K562 (cell line): ENCODE data around the gene LINGO3. TPM values are rescaled to one million over a fixed set of nuclear protein-coding genes. Genes with fewer than 3 reads are reported as not detected.

Experiments used
- ATAC-seq: fragments of 200-7000 bp; cut with Tn5 transposase; 3 replicates; pipeline ENCODE4 v1.9.1; 2020; ENCODE audit warnings: moderate library complexity
- BruUV-seq: library from RNA; stranded (reverse); fragments of 400-500 nt; replicated peaks from 2 replicates; lab custom pipeline; 2021; lab: Mats Ljungman, UMichigan
- CTCF ChIA-PET: fragments of 300-600 bp; formaldehyde crosslinking; extraction: SDS; loops from one replicate; lab custom pipeline; 2021; ENCODE audit warnings: low intra/inter-chr PET ratio; lab: Yijun Ruan, JAX
- POLR2A ChIA-PET: fragments of 300-600, 350-650 bp; sonication (Branson Sonifier 250); formaldehyde crosslinking; extraction: SDS; loops from one replicate; lab custom pipeline; 2021; ENCODE audit warnings: antibody characterized with exemption, inconsistent platforms; lab: Yijun Ruan, JAX
- DNase-seq, 4 experiments: peaks; one replicate each; pipeline versions ENCODE4 v3.0.0 to v3.0.0-alpha.2; 2011 to 2018; ENCODE audit warnings: low spot score in 3 of 4, mixed read lengths in 3 of 4; ENCODE audit errors: extremely low read depth in 1 of 4
- FAIRE-seq: peaks from 2 replicates; lab custom pipeline; 2011; peaks lifted over from hg19 to GRCh38; lab: Jason Lieb, UNC
- H2AFZ ChIP-seq: 2 replicates; pipeline ENCODE4 v1.6.0; 2011; ENCODE audit warnings: low read depth, low read length, control low read depth, inconsistent platforms
- H3K27ac ChIP-seq: fragments of 200-600 bp; 3 replicates; pipeline ENCODE4 v1.8.0; 2011; ENCODE audit warnings: low read depth, mild to moderate bottlenecking, control low read depth, inconsistent platforms, low read length, moderate library complexity, mixed read lengths; ENCODE audit errors: extremely low read depth
- H3K27me3 ChIP-seq, 2 experiments: fragments of 300-600 bp in 1 of 2; 2 replicates in 1 of 2; 3 replicates in 1 of 2; pipeline versions ENCODE4 v1.6.0 to v1.8.0; 2011; ENCODE audit warnings: inconsistent platforms in 2 of 2, low read length in 2 of 2, mild to moderate bottlenecking in 1 of 2, mixed read lengths in 1 of 2, moderate library complexity in 1 of 2; ENCODE audit not compliant: control insufficient read depth in 2 of 2, insufficient read depth in 2 of 2
- H3K36me3 ChIP-seq: fragments of 300-600 bp; 3 replicates; pipeline ENCODE4 v1.8.0; 2011; ENCODE audit warnings: mild to moderate bottlenecking, low read length, inconsistent platforms; ENCODE audit not compliant: control insufficient read depth, insufficient read depth
- H3K4me1 ChIP-seq, 2 experiments: fragments of 200-600 bp in 1 of 2; replicated peaks in 1 of 2; 2 replicates in 1 of 2; 3 replicates in 1 of 2; pipeline versions ENCODE4 v1.5.1 to v1.8.0; 2011; ENCODE audit warnings: inconsistent platforms in 2 of 2, low read length in 2 of 2, mild to moderate bottlenecking in 1 of 2, mixed read lengths in 1 of 2, moderate library complexity in 1 of 2; ENCODE audit not compliant: control insufficient read depth in 2 of 2, insufficient read depth in 2 of 2
- H3K4me2 ChIP-seq: 2 replicates; pipeline ENCODE4 v1.6.1; 2011; ENCODE audit warnings: low read length, control low read depth, inconsistent platforms, mixed read lengths; ENCODE audit not compliant: insufficient read depth
- H3K4me3 ChIP-seq: fragments of 200-600 bp; sonication (generic), shearing (Covaris generic); 2 replicates; pipeline ENCODE4 v1.5.1; 2016; ENCODE audit warnings: control low read depth, inconsistent platforms
- H3K79me2 ChIP-seq: fragments of 200-600 bp; 3 replicates; pipeline ENCODE4 v1.8.0; 2011; ENCODE audit warnings: low read length, inconsistent platforms; ENCODE audit not compliant: control insufficient read depth, insufficient read depth
- H3K9ac ChIP-seq, 2 experiments: 2 replicates each; pipeline versions ENCODE4 v1.6.0 to v1.6.1; 2011; ENCODE audit warnings: low read depth in 2 of 2, low read length in 2 of 2, control low read depth in 1 of 2, inconsistent platforms in 1 of 2, mild to moderate bottlenecking in 1 of 2, mixed read lengths in 1 of 2; ENCODE audit not compliant: insufficient read depth in 1 of 2
- H3K9me1 ChIP-seq: one replicate; pipeline ENCODE4 v1.6.0; 2011; ENCODE audit warnings: inconsistent platforms, mild to moderate bottlenecking, low read length, moderate library complexity; ENCODE audit not compliant: control insufficient read depth, insufficient read depth
- H3K9me3 ChIP-seq: replicated peaks from 2 replicates; pipeline ENCODE4 v1.5.1; 2011; ENCODE audit warnings: low read depth, low read length, inconsistent platforms; ENCODE audit not compliant: control insufficient read depth, insufficient read depth
- H4K20me1 ChIP-seq: replicated peaks from 2 replicates; pipeline ENCODE4 v1.6.1; 2011; ENCODE audit warnings: low read length, inconsistent platforms, mixed read lengths; ENCODE audit not compliant: control insufficient read depth, insufficient read depth
- ASH1L ChIP-seq: fragments of 450-650 bp; IDR thresholded peaks from 2 replicates; pipeline ENCODE4 v1.6.1; 2018; ENCODE audit warnings: borderline replicate concordance, mild to moderate bottlenecking, low read depth; ENCODE audit not compliant: partially characterized antibody
- CBX8 ChIP-seq: fragments of 200-600 bp; sonication (generic); IDR thresholded peaks from 2 replicates; pipeline ENCODE4 v1.6.1; 2012; ENCODE audit warnings: borderline replicate concordance, mixed run types, low read depth, mild to moderate bottlenecking, moderate library complexity, mixed read lengths, low read length, control low read depth, inconsistent platforms; ENCODE audit not compliant: poor library complexity, severe bottlenecking; ENCODE audit errors: extremely low read depth
- GATAD2B ChIP-seq: fragments of 450-650 bp; IDR thresholded peaks from 2 replicates; pipeline ENCODE4 v1.6.1; 2017; ENCODE audit warnings: mild to moderate bottlenecking, borderline replicate concordance
- LARP7 ChIP-seq: fragments of 450-650 bp; IDR thresholded peaks from 2 replicates; pipeline ENCODE4 v1.6.1; 2016
- MBD2 ChIP-seq: sonication (generic); IDR thresholded peaks from 2 replicates; pipeline ENCODE4 v1.6.1; 2016; ENCODE audit warnings: low read depth, borderline replicate concordance
- RBFOX2 ChIP-seq: fragments of 200-400 bp; formaldehyde crosslinking; IDR thresholded peaks from 2 replicates; pipeline ENCODE4 v1.6.1; 2017; ENCODE audit warnings: low read depth, mild to moderate bottlenecking, low read length, moderate library complexity
- SIN3B ChIP-seq: fragments of 450-650 bp; IDR thresholded peaks from 2 replicates; pipeline ENCODE4 v1.6.1; 2017; ENCODE audit warnings: low read depth, mild to moderate bottlenecking, moderate library complexity
- SP1 ChIP-seq: sonication (generic); formaldehyde crosslinking; IDR thresholded peaks from 2 replicates; pipeline ENCODE4 v1.8.1; 2022; ENCODE audit warnings: mild to moderate bottlenecking, missing genetic modification reagents
- TEAD1 ChIP-seq, 2 experiments: fragments of 450-650 bp in 1 of 2; sonication (generic) in 1 of 2; formaldehyde crosslinking; IDR thresholded peaks; 2 replicates each; pipeline versions ENCODE4 v1.4.0 to v1.8.0; 2020 to 2022; ENCODE audit warnings: mild to moderate bottlenecking in 2 of 2, missing genetic modification reagents in 1 of 2
- TEAD4 ChIP-seq, 2 experiments: sonication (generic) in 1 of 2; formaldehyde crosslinking in 1 of 2; IDR thresholded peaks; 2 replicates each; pipeline versions ENCODE4 v1.6.1 to v1.8.0; 2012 to 2022; ENCODE audit warnings: borderline replicate concordance in 1 of 2, inconsistent platforms in 1 of 2, low read length in 1 of 2, mild to moderate bottlenecking in 1 of 2, missing genetic modification reagents in 1 of 2
- ZFX ChIP-seq: sonication (generic); formaldehyde crosslinking; IDR thresholded peaks from 2 replicates; pipeline ENCODE4 v1.8.0; 2022; ENCODE audit warnings: mild to moderate bottlenecking, missing genetic modification reagents, moderate library complexity
- WGBS: fragments of 100-300 bp; shearing (Covaris generic); methylation state at CpG from one replicate; pipeline ENCODE4 v1.1.6; 2016; ENCODE audit warnings: low coverage, mixed read lengths; ENCODE audit not compliant: insufficient coverage; ENCODE audit errors: missing lambda C conversion rate; 5-methylcytosine and 5-hydroxymethylcytosine counted together
- in situ Hi-C: fragments of 300-500 bp; cut with MboI; formaldehyde crosslinking; loops from 4 replicates; pipeline ENCODE4 v1.15.0; 2018; ENCODE audit warnings: inconsistent platforms, mixed read lengths
- intact Hi-C: fragments of 100-400 bp; cut with micrococcal nuclease; formaldehyde crosslinking; loops from 2 replicates; pipeline ENCODE4 v1.14.2; 2022
- polyA plus RNA-seq, 8 experiments: library from polyadenylated mRNA; depleted of rRNA in 4 of 8; stranded (reverse) in 5 of 8; unstranded in 3 of 8; fragments of >200 nt; fragmentation: Nextera tagmentation in 2 of 8; fragmentation: Illumina TruSeq in 1 of 8; extraction: Ambion mirVana in 2 of 8; extraction: Trizol in 1 of 8; gene quantifications; 2 replicates each; pipeline versions ENCODE4 v1.2.1 to v1.2.3, GENCODE V29; 2011 to 2014; ENCODE audit warnings: inconsistent platforms in 1 of 8, missing spikeins in 1 of 8
- total RNA-seq, 7 experiments: library from RNA; depleted of rRNA in 6 of 7; stranded (reverse); fragments of >200 nt in 6 of 7; fragmentation: Illumina TruSeq in 2 of 7; extraction: Trizol in 2 of 7; gene quantifications; 2 replicates each; pipeline versions ENCODE4 v1.2.1 to v1.2.3, GENCODE V29; 2011 to 2021; ENCODE audit warnings: low replicate concordance in 1 of 7

Gene LINGO3
- total and polyA plus RNA-seq, 9 of the 15 experiments (the other 6 are each of a cell fraction or from before 2014, with no cell fraction given) = 0.03 to 0.05 (median 0.03) TPM; not detected in 6

- no peak for TF ChIP-seq LARP7
- peak in 1 of 2 experiments; percentile 59; a peak in 1 of 4 replicates for TF ChIP-seq TEAD1 (CRISPR knock-in tag; IDR thresholded peaks at IDR 0.05)
- no peak for TF ChIP-seq SIN3B
- no peak for TF ChIP-seq ASH1L
- no peak for TF ChIP-seq MBD2
- peak; percentile 23; the same call in 1 of the 2 replicates for TF ChIP-seq RBFOX2
- no peak for TF ChIP-seq TEAD4 (IDR thresholded peaks at IDR 0.05; ENCODE audit: low read length)
- TF ChIP-seq TEAD4 (CRISPR knock-in tag; IDR thresholded peaks at IDR 0.05; ENCODE audit: borderline replicate concordance) = no peak
- TF ChIP-seq CBX8 = no peak
- TF ChIP-seq SP1 (CRISPR knock-in tag) = peak; percentile 88
- TF ChIP-seq GATAD2B = no peak
- 0 out of 2 replicates have a peak, but pooled peaks have one; percentile 23 for TF ChIP-seq ZFX (CRISPR knock-in tag)
- TF ChIP-seq, all 486 proteins: peak for 4
- BruUV-seq = no TSS peak
- ChIA-PET POLR2A (interaction anchor here (0.6 to 0.7 kb wide), 2 partner anchors 38 to 120 kb away, joined by 3 read pairs; no protein-coding TSS in a partner anchor), CTCF (no interaction called here)
- H3K4me3 ChIP-seq = no peak overlapping the region
- peak in 2 of 4 experiments; percentile 71 to 73 for DNase-seq
- peak overlapping the region; percentile 13; the same call in 1 of the 3 replicates for H3K27ac ChIP-seq
- ATAC-seq = no peak
- no peak for FAIRE-seq
- H3K79me2 ChIP-seq = peaks cover 65% of the 10 kb centered on the region
- H2AFZ ChIP-seq = no peak overlapping the region
- intact Hi-C loops = no loop called here
- 90% methylated on average over 17 of the region's 26 CpGs for WGBS
- no peak overlapping the region for H3K4me2 ChIP-seq
- H3K9ac ChIP-seq = no peak overlapping the region
- H3K4me1 ChIP-seq = peaks cover 14 to 73% of the 10 kb centered on the region in 2 experiments; a peak in 4 of 5 replicates
- no peaks in the 10 kb centered on the region for H3K27me3 ChIP-seq
- H3K36me3 ChIP-seq = peaks cover 30% of the 10 kb centered on the region; the same call in 2 of the 3 replicates
- no peaks in the 10 kb centered on the region for H3K9me1 ChIP-seq
- in situ Hi-C loops = no loop called here
- peaks cover 2% of the 10 kb centered on the region for H3K9me3 ChIP-seq
- no peaks in the 10 kb centered on the region for H4K20me1 ChIP-seq
These were observed 27.3 kb upstream of the LINGO3 start for GRCh38 chr19:2334986-2335846.
